NCI-H774 (cell line): ENCODE data around the gene HOXA5.

ENCODE experiments used
- DNase-seq: peaks from one replicate; lab custom pipeline; 2025; lab: John Stamatoyannopoulos, UW

Gene HOXA5

DNA sequence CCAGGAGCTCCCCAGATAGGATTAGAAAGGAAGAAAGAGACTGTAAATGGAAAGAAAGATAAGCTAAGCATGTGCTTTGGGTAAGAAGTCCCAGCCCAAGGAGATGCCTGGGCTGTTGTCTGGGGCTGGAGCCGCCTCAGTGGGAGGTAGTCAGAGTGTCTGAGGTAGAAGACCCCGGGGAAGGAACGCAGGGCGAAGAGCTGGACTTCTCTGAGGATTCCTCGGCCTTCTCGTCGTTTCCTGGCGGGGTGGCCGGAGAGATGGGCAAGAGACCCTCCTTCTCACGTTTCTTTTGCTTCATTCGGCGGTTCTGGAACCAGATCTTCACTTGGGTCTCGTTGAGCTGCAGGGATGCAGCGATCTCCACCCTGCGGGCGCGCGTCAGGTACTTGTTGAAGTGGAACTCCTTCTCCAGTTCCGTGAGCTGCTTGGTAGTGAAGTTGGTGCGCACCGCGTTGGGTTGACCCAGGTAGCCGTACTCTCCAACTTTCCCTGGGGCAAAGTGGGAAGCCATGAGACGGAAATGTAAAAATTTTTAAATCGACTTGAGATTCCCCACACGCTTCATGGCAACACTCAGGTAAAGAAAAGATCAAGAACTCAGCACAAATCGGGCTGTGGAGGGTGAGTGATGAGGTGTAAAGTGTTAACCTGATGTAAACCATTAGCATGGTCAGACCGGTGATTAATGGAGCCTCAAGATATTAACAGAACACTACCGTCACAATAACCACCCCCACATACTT, 49.0 kb downstream of the HOXA5 start:
- no peak for DNase-seq

DNA sequence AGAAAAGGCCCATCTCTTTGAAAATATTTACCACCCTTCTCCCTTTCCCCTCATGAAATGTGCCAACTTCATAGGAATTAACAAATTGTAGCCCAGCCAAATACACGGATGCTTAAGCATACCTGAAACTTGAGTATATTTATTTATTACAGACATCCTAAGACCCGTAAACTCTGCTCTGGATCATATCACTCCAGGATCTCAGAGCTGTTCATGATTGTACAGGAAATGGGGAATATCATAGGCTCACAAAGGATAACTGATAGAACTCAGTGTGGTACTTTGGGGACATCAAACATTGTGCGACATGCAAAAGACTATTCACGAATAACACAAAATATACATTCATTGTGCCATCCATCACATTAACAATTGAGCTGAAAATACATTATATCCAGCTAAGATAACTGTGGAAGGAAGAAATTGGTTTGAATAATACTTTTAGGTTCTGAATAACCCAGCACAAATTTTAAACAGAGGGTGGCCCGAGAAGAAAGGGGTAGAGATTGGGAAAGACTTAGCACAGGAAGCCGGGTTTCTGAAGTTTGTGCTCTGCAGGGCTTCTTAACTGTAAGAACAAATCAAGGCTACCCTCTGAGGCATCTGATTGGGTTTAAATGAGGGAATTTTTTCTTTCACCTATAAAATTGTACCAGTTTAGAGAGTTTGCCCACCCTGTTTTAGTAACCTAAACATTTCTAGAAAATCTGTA, 50.1 kb downstream of the HOXA5 start:
- DNase-seq, result no peak

DNA sequence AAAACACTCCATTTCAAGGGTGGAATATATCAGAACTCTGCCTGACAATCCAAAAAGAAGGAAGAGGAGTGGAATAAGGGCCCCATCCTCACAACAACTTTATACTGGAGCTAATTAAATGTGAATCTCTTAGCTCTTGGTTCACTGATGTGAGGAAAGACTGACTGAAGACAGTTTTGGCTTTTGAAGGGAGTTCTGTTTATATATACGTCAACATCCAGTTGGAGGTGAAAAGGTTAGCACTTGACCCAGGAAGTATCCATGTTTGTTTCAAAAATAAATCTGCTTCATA, 50.7 kb downstream of the HOXA5 start:
- no peak for DNase-seq

DNA sequence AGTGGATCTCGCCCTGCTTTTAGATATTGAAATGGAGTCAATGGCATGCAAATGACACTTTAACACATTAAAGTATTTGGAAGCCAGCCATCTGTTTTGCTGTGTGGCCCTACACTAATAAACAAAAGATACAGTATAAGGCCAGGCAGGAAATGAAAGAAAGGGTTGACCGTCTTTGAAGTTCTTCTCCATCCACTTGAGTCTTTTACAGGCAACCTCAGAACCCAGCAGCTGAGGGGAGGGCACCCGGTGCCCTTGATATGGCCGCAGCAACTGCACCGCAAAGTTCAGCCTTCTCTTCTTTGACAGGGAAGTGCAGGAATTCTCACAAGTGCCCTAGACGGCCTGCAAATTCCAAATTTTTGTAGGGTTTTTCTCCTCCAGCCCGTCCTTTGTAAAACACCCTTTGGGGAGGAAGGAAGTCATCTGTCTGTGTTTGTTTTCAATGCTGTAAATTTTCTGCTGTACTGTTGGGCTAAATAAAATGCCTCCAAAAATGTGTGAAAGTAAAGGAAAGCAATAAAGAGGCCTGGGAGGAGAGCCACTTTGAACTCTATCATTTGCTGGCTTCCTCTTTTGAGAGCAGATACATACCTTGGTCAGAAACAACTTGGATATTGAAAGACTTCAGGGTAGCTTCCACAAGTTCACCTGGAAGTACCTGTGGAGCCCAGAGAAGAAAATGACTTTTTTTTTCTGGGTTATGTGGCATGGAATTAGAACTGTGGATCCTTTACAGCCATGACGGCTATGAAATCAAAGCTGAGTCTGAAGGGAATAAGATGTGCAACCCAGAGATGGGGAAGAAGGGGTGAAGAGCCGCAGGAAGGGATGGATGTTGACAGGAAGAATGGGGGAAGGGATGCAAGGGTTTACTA, 51.3 kb downstream of the HOXA5 start:
- DNase-seq, result no peak

DNA sequence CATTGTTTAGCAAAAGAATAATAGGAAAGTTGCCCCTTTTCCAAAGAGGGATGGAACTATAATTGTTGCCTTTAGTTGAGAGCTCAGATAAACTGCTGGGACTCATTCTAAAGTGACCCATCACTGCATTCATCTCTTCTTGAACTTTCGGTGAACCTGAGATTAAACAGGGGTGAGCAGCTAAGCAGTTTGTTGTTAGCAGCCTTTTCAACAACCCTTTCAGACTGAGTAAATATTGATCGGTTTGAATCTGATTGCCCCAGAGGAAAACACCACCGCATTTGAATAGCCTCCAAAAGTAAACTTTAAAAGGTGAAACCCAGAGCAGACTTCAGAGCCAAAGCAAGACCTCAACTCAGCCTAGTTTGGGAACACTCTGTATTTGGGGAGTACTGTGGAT, 52.4 kb downstream of the HOXA5 start:
- peak; percentile 3 for DNase-seq
